ENCODE results near the gene GABPA.

The GABPA gene

GRCh38 chr21:25813917-25814316 is 79.1 kb downstream of the GABPA start:
- no peak for DNase-seq

GRCh38 chr21:25818121-25818520 is 83.3 kb downstream of the GABPA start:
- no peak for DNase-seq

GRCh38 chr21:25818551-25818950 is 83.8 kb downstream of the GABPA start:
- DNase-seq = no peak
